Activated T-helper 2 cell treated with anti-CD3 and anti-CD28 coated beads, Interferon-gamma antibody, Interleukin-2, Interleukin-4, amounts not matched to agents 10 μg/mL and 5 μg/mL and 100 μg/mL, durations not matched to agents 14 hours and 24 hours and 36 hours (primary cell): ENCODE measurements around the gene CTCFL. TPM values are rescaled to one million over a fixed set of nuclear protein-coding genes. Genes with fewer than 3 reads are reported as not detected.

Source experiments
- DNase-seq: peaks from one replicate; pipeline ENCODE4 v3.0.0; 2021; ENCODE audit warnings: low spot score
- H3K27ac Mint-ChIP-seq: one replicate; pipeline ENCODE4 v1.8.0; 2021; ENCODE audit warnings: mixed read lengths
- H3K27me3 Mint-ChIP-seq: one replicate; pipeline ENCODE4 v1.8.0; 2021; ENCODE audit warnings: low read depth, mixed read lengths
- H3K36me3 Mint-ChIP-seq: one replicate; pipeline ENCODE4 v1.8.0; 2021; ENCODE audit warnings: low read depth, mixed read lengths
- H3K4me1 Mint-ChIP-seq: one replicate; pipeline ENCODE4 v1.8.0; 2021; ENCODE audit warnings: low read depth, mixed read lengths
- H3K4me3 Mint-ChIP-seq: one replicate; pipeline ENCODE4 v1.8.0; 2021; ENCODE audit warnings: low read depth, mild to moderate bottlenecking, moderate library complexity, mixed read lengths
- H3K9me3 Mint-ChIP-seq: one replicate; pipeline ENCODE4 v1.8.0; 2021; ENCODE audit warnings: mixed read lengths
- intact Hi-C: fragments of 100-400 bp; cut with micrococcal nuclease; formaldehyde crosslinking; loops from one replicate; pipeline ENCODE4 v1.15.1; 2023
- total RNA-seq: library from RNA; stranded (reverse); gene quantifications from 2 replicates; pipeline ENCODE4 v1.2.3, GENCODE V29; 2022

CTCFL gene
- total RNA-seq, 1 donor from 2014 or later: not detected

GRCh38 chr20:57504411-57504810, 20.5 kb downstream of the CTCFL start:
- Mint-ChIP-seq H3K4me1 (no peaks in the 10 kb centered on the region), H3K27me3 (peaks cover 42% of the 10 kb centered on the region), H3K36me3 (no peaks in the 10 kb centered on the region), H3K4me3 (no peak overlapping the region), H3K27ac (no peak overlapping the region), H3K9me3 (no peaks in the 10 kb centered on the region)
- DNase-seq: no peak
- intact Hi-C loops: no loop called here

- Mint-ChIP-seq H3K36me3 (no peaks in the 10 kb centered on the region), H3K9me3 (no peaks in the 10 kb centered on the region), H3K4me3 (no peak overlapping the region), H3K27me3 (peaks cover 48% of the 10 kb centered on the region), H3K27ac (no peak overlapping the region), H3K4me1 (peaks cover 7% of the 10 kb centered on the region)
- intact Hi-C loops: no loop called here
- DNase-seq: no peak
Measured at GRCh38 chr20:57503035-57503658, 21.8 kb downstream of the CTCFL start.

- Mint-ChIP-seq H3K4me1 (peaks cover 8% of the 10 kb centered on the region), H3K36me3 (no peaks in the 10 kb centered on the region)
Measured at GRCh38 chr20:57502336-57502700, 22.6 kb downstream of the CTCFL start.

GRCh38 chr20:57501461-57502335, 23.2 kb downstream of the CTCFL start:
- Mint-ChIP-seq H3K27ac (no peak overlapping the region), H3K9me3 (no peaks in the 10 kb centered on the region), H3K27me3 (peaks cover 56% of the 10 kb centered on the region), H3K4me3 (no peak overlapping the region), H3K36me3 (no peaks in the 10 kb centered on the region), H3K4me1 (peaks cover 8% of the 10 kb centered on the region)
- no peak for DNase-seq
- intact Hi-C loops: no loop called here

More at GRCh38 chr20:57502336-57502700, 22.6 kb downstream of the CTCFL start:
- Mint-ChIP-seq H3K9me3 (no peaks in the 10 kb centered on the region), H3K27me3 (peaks cover 51% of the 10 kb centered on the region), H3K27ac (no peak overlapping the region), H3K4me3 (no peak overlapping the region)
- intact Hi-C loops: no loop called here
- DNase-seq: no peak

- Mint-ChIP-seq H3K9me3 (no peaks in the 10 kb centered on the region), H3K27ac (no peak overlapping the region), H3K27me3 (peaks cover 56% of the 10 kb centered on the region), H3K36me3 (no peaks in the 10 kb centered on the region), H3K4me3 (no peak overlapping the region), H3K4me1 (peaks cover 8% of the 10 kb centered on the region)
- intact Hi-C loops: no loop called here
- DNase-seq: no peak
Measured at GRCh38 chr20:57500962-57501361, 24.0 kb downstream of the CTCFL start.

DNA sequence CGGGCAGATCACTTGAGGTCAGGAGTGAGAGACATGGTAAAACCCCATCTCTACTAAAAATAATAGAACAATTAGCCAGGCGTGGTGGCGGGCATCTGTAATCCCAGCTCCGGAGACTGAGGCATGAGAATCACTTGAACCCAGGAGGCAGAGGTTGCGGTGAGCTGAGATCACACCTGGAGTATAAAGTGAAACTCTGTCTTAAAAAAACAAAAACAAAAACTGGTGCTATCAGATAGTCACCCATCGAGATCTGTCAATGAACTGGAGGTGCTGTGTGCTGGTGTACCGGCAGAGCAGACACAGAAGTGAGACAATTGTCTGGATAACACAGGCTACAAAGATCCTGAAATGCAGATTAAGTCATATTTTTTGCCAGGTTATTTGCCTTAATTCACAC, 24.7 kb downstream of the CTCFL start:
- no peak overlapping the region for H3K27ac Mint-ChIP-seq
- H3K9me3 Mint-ChIP-seq: no peaks in the 10 kb centered on the region
- H3K4me1 Mint-ChIP-seq: peaks cover 9% of the 10 kb centered on the region
- no peak overlapping the region for H3K4me3 Mint-ChIP-seq
- H3K27me3 Mint-ChIP-seq: peaks cover 50% of the 10 kb centered on the region
- intact Hi-C loops: no loop called here
- no peaks in the 10 kb centered on the region for H3K36me3 Mint-ChIP-seq
- DNase-seq: no peak

- H3K4me3 Mint-ChIP-seq: no peak overlapping the region
- peaks cover 50% of the 10 kb centered on the region for H3K27me3 Mint-ChIP-seq
- H3K9me3 Mint-ChIP-seq: no peaks in the 10 kb centered on the region
- H3K27ac Mint-ChIP-seq: no peak overlapping the region
- H3K4me1 Mint-ChIP-seq: peaks cover 12% of the 10 kb centered on the region
- H3K36me3 Mint-ChIP-seq: no peaks in the 10 kb centered on the region
- intact Hi-C loops: no loop called here
- no peak for DNase-seq
Measured at GRCh38 chr20:57499676-57500075, 25.3 kb downstream of the CTCFL start.

GRCh38 chr20:57498425-57499400, 26.2 kb downstream of the CTCFL start:
- Mint-ChIP-seq H3K36me3 (no peaks in the 10 kb centered on the region), H3K4me1 (peaks cover 13% of the 10 kb centered on the region), H3K27me3 (peaks cover 50% of the 10 kb centered on the region), H3K9me3 (no peaks in the 10 kb centered on the region), H3K27ac (no peak overlapping the region), H3K4me3 (no peak overlapping the region)
- no peak for DNase-seq
- intact Hi-C loops: no loop called here

GRCh38 chr20:57496592-57496991, 28.3 kb downstream of the CTCFL start:
- no peaks in the 10 kb centered on the region for H3K36me3 Mint-ChIP-seq
- DNase-seq: no peak
- H3K4me1 Mint-ChIP-seq: peaks cover 13% of the 10 kb centered on the region
- intact Hi-C loops: no loop called here
- H3K4me3 Mint-ChIP-seq: no peak overlapping the region
- H3K27ac Mint-ChIP-seq: no peak overlapping the region
- no peaks in the 10 kb centered on the region for H3K9me3 Mint-ChIP-seq
- peaks cover 39% of the 10 kb centered on the region for H3K27me3 Mint-ChIP-seq

DNA sequence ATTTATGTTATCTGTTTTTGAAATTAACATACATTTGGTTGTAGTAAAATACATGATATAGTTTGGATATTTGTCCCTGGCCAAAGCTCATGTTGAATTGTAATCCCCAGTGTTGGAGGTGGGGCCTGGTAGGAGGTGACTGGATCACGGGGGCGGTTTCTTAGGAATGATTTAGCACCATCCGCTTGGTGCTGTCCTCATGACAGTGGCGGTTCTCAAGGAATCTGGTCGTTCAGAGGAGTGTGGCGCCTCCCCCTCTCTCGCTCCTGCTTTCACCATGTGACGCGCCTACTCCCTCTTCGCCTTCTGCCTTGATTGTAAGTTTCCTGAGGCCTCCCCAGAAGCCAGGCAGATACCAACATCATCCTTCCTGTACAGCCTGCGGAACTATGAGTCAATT, 29.0 kb downstream of the CTCFL start:
- Mint-ChIP-seq H3K36me3 (no peaks in the 10 kb centered on the region), H3K27ac (no peak overlapping the region), H3K9me3 (no peaks in the 10 kb centered on the region), H3K4me1 (peaks cover 13% of the 10 kb centered on the region), H3K4me3 (no peak overlapping the region), H3K27me3 (peaks cover 40% of the 10 kb centered on the region)
- DNase-seq: no peak
- intact Hi-C loops: loop anchor here (1.0 kb wide), 1 partner anchor 114 kb away; no protein-coding TSS in a partner anchor

GRCh38 chr20:57493091-57493615, 31.8 kb downstream of the CTCFL start:
- DNase-seq: no peak
- Mint-ChIP-seq H3K9me3 (no peaks in the 10 kb centered on the region), H3K36me3 (no peaks in the 10 kb centered on the region), H3K27ac (no peak overlapping the region), H3K4me1 (peaks cover 6% of the 10 kb centered on the region), H3K4me3 (no peak overlapping the region), H3K27me3 (peaks cover 42% of the 10 kb centered on the region)
- intact Hi-C loops: no loop called here

DNA sequence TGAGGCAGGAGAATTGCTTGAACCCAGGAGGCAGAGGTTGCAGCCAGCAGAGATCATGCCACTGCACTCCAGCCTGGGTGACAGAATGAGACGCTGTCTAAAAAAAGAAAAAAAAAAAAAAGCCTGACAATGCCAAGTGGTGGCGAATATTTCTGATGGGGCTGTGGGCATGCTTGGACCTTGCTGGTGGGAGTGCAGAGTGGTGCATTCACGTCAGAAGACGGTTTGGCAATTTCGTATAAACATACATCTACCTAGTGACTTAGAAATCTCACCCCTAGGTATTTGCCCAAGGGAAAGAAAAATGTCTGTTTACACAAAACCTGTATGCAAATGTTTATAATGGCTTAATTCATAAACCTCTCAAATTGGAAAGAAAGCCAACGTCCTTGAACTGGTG, 33.6 kb downstream of the CTCFL start:
- Mint-ChIP-seq H3K27ac (no peak overlapping the region), H3K9me3 (no peaks in the 10 kb centered on the region), H3K36me3 (no peaks in the 10 kb centered on the region), H3K27me3 (peaks cover 38% of the 10 kb centered on the region), H3K4me3 (no peak overlapping the region), H3K4me1 (peaks cover 5% of the 10 kb centered on the region)
- intact Hi-C loops: no loop called here
- no peak for DNase-seq
